ENCODE results near the gene HS6ST3.

DNA sequence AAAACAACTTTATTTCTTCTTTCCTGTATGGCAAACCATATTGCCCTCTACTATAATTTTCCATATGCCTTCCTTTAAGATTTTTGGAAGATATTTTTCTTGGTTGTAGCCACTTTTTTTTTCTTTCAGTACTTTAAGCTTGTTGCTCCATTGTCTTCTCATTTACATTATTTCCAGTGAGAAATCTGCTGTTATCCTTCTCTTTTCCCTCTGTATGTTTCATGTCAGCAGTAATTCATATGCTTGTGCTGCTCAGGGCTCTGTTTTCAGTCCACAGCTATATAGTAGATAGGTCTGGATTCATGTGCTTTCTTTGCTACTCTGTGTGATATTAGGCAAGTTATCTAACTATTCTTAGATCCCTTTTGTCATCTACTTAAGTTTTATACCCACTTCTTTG, 636.7 kb downstream of the HS6ST3 start:
- TF ChIP-seq CTCF (IDR thresholded peaks at IDR 0.05), result no peak
- TF ChIP-seq POLR2A (IDR thresholded peaks at IDR 0.05), result no peak
